Nucleus accumbens (tissue), 56 donors: ENCODE results near the gene MBOAT1.
A peak's percentile ranks its signal among the peaks of the same experiment; 100 is the strongest.
"Not testable (repeated sequence)": the region's sequence is repeated elsewhere in the genome, so short reads cannot be mapped to it uniquely, and the experiment has no call there.

Experiments
- DNase-seq, 56 donors: peaks; one replicate each; lab custom pipeline; 2025; lab: John Stamatoyannopoulos, UW

The MBOAT1 gene

DNA sequence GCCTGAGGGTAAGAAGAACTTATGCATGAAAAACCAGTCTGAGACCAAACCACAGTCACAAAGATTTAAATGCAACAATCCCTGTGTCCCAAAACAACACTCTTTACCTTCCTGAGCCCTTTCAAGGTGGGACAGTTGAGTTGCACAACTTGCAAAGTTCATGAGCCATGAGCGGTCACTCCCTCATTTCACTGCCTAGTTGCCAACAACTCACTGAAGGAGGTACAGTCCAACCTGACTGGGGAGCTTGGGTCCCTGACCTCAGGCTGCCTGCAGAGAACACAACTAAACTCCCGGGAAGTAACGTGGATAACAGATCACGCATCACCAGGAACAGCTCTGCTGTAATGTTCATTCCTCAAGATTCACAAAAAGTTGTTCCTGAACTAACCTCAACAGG is 69.4 kb downstream of the MBOAT1 start:
- no peak for DNase-seq

DNA sequence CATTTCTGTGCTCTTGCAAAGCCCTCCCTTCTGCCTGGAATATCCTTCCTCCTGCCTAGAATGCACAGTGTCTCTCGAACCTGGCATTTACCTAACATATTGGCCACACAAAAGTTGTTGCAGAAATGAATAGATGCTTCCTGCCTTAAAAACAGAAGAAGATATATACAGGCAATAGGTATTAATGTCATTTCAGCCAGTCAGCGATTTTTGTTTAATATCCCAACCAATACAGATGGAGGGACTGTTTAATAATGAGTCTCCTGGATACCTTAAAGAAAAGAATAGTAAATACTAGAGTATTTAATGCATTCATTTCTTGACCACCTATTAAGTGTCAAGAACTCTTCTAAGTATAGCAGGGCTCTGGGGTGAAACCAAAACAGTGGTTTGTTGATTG is 70.3 kb downstream of the MBOAT1 start:
- DNase-seq = no peak

DNA sequence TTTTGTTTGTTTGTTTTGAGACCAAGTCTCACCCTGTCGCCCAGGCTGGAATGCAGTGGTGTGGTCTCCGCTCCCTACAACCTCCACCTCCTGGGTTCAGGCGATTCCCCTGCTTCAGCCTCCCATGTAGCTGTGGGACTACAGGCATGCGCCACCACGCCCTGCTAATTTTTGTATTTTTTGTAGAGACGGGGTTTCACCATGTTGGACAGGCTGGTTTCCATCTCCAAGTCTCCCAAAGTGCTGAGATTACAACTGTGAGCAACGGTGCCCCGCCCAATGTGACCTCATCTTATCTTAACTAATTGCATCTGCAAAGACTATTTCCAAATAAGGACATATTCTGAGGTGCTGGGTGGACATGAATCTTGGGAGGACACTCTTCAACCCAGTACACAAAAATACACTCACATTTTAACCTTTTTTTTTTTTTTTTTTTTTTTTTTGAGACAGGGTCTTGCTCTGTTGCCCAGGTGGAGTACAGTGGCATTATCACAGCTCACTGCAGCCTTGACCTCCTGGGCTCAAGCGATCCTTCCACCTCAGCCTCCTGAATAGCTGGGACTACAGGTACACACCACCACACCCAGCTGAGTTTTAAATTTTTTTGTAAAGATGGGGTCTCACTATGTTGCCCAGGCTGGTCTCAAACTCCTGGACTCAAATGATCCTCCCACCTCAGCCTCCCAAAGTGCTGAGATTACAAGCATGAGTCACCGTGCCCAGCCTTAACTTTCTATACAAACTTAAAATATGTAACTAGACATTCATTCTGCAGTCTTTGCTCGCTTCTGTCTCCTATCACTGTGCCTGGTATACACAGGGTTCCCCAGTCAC is 72.9 kb downstream of the MBOAT1 start:
- DNase-seq = not testable (repeated sequence)

DNA sequence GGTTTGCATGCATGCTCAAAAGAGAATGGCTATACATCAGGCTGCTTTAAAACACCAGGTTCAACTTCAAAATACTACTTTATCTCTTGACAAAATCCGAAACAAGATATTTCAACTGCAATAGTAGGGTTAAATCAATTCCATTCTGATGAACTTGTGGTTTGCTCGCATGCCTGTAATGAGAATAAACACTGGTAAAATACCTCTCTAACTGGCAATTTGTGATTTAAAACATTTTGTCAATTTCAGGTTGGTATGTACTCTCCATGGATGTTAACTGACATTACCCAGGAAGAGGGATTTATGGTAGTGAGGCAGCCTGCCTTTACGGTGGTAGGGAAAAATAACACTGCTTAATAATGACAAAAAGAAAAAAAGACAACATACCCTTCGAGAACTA is 74.4 kb downstream of the MBOAT1 start:
- no peak for DNase-seq

DNA sequence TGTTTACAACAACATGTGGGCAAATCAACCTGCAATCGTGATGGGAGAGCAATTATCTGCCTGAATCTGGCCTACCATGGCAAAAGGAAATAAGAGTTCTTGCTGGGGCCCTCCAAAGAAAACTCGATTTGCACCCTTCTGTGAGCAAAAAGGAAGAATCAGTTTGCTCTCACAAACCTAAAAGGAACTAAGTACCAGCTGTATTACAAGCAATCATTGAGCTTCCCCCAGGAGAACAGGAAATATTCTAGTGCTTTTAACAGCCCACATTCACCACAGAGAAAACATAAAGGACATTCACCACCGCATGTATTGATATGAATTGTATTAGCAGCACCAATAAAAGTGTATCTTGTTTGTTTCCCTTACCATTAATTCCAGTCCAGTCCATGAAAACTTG is 75.0 kb downstream of the MBOAT1 start:
- DNase-seq = no peak

DNA sequence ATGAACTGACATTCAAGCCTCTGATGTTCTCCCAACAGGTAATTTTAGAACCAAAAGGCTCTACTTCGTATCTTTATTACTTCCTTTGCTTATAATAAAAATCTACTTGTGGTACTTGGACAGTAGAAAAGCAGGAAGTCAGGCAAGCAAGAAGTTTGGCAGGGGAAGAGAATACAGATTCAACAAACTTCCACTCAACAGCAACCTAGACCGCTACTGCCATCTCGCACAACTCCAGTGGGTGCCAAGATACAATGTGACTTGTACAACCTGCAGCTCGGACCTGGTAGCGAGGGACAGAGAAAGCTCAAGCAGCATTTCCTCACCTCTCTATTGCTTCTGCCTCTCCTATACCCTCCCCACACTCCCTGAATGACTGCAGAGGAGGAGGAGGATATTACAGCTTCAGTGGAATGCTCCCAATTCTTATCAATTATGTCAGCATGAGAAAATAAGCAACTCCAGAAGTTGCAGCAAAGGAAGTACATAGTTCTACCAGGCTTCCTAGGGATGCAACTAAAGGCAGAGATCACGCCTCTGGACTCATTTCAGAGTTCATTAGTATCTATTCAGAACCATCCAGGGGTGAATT is 76.5 kb downstream of the MBOAT1 start:
- no peak for DNase-seq

DNA sequence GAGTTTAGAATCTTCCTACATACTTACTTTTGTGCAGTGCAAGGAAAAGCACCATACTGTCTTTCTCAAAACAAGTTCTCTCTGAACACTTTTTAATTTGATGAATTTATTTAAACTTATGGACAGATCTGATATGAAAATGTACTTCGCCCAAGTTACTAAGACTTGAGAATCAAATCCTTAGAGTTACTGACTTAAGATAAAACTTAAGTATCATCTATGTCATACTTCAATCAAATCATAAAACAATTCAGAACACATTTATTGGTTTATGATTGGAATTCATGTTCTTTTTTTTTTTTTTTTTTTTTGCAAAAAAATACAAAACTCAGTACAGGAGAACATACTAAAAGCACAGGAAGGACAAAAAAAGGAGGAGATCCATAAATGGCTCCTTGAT is 77.7 kb downstream of the MBOAT1 start:
- DNase-seq = no peak

DNA sequence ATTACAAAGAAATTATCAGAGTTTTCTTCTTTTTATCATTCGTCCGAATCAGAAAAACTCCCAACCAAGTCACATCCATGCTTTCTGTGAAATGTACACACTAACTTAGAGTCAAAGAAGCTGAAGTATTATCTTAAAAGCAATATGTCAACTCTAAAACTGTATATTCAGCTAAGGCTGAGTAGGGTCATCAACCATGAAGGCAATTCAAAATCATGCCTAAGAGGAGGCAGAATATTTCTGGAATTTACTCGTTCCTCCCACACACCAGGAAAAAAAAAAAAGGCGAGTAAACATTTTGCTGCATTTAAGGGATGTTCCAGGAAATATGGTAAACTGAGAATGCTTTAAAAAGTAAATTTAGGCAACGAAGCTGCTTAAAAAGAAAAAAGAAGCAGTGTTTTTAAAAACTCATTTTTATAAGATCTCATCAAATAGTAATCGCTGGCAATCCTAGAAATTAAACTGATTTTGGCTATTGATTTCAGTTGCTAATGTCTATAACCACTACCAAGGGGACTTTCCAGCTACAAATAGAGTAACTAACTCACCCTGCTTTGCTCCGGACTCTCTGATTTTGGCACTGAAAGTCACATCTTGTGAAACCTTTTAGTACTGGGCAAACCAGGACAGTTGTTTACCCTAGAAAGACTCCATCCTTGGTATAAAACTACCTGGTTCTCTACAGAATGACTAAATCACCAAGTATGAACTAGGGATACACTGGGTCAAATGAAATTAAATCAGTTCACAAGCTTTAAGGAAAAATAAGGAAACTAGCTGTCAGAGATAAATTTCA is 82.8 kb downstream of the MBOAT1 start:
- no peak for DNase-seq

DNA sequence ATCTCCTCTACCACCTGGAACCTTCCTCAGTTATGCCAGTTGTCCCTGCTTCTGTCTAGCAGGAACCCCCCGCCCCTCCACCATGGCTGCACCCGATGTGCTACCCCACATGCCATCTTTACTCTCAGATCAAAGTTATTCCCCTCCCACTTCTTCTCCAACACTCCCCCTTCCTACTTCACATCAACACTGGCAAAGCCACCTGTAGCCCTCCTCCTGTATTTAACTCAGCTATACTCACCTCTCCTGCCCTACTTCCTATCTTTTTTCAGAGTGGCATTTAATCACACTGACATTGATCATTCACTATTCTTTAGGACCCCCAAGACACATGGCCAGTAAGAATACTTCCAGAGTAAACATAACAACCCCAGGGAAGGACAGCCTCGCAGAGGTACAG is 84.3 kb downstream of the MBOAT1 start:
- DNase-seq = no peak

DNA sequence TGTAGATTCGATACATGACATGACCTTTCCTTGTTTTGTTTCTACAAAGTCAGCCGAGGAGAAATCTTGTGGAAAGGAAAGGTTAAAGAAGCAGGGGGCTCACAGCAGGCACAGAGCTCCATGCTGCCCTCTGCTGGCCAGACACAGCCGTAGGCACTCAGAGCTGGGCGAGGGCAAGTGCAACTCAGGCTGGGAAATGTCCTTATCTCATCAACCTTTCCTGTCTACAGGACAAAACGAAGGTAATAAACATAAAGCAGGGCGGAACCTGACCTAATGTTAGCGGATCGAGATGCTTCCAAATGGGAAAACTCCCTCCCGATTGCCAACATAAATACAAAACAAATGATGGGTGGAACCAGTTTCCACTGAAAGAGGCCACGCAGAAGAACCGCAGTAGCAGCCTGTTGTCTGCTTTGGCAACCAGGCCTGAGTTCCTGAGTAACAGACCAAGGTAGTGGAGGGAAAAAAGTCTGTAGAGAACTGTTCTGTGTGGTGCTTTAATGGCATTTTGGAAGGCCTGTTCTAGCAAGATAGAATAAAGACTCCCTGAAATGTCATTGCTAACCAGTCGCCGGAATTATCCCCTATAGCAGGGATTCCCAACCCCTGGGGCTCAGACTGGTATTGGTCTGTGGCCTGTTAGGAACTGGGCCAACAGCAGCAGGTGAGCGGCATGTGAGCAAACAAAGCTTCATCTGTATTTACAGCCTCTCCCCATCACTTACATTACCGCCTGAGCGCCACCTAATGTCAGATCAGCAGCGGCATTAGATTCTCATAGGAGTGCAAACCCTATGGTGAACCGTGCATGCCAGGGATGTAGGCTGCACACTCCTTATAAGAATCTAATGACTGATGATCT is 85.2 kb downstream of the MBOAT1 start:
- peak in 45 of 56 donors; percentile 1 to 72 (median 26) for DNase-seq

DNA sequence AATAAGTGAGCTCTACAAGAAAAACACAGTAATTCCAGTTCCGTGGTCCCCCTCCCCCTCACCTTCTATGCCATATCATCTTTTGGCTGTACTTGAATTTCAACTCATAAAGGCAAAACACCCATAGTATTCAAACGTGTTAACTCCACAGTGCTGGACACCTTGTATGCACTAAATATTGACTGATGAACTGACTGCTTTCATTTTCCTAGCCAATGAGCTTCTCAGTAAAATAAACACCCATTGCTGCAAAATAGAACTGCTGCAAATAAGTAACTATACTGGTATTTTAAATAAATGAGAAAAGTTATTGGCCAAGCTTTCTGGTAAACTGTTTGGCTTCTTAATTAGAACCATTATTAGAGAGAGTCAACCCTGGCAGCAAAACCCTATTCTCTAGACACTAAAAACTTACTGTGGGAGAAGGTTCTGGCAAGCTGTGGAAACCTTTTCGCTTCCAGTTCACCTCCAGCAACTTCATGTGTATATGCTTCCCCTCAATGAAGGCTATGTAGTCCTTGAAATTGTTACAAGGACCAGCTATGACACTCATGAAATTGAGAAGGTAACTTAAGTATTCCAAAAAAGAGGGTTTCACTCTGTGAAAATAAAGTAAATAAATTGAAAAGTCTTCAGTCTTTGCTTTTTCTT is 86.0 kb downstream of the MBOAT1 start:
- DNase-seq = no peak

DNA sequence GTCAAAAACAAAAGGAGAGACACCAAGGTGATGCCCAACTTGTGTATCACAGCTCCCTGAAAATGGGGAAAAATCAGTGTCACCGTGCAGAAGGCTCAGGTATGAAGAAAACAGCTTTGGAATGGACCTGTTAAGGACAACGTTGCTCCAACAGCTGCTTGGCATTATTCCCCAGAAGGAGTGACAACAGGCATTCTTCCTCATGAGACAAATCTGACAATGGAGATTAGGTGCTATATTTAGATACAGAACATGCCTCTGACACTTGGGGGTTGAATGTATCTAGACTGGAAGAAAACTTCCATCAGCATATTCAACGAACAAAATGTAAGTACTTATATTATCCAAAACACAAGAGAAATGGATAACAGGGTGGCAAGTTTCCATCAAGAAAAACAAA is 87.7 kb downstream of the MBOAT1 start:
- no peak for DNase-seq

DNA sequence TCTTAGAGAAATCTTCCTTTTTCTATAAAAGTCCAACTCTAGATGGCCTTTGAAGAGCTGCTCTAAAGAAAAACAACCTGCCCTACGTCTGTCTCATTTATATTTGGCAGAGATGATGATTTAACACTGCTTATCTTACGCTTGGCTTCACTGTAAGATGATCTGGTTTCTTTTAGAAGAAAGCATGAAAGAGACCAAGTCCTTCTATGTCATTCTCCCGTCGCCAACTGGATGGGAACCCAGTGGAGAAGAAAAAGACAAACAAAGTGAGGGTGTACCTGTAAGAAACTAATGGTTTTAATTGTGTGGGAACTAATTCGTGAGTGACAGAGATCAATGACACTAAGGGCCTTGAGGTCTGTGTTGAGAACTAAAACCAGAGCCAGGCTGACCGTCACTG is 92.8 kb downstream of the MBOAT1 start:
- DNase-seq = no peak

DNA sequence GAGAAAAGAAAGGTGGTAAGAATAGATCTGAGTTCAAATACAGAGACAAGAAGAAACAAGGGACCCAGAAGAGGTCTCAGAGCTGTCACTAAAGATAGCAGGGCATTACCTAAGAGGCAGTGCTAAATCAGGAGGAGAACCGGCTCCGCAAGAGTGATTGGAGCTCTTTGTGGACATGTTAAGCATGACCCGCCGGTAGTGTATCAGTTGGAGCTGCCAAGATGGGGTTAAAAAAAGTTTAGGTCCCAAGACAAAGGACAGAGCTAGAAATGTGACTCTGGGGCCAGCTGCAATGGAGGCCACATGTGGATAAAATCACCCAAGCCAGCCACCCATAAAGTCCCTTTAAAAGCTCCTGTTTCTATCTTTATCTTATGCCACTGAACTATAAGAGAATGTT is 93.4 kb downstream of the MBOAT1 start:
- DNase-seq = no peak

DNA sequence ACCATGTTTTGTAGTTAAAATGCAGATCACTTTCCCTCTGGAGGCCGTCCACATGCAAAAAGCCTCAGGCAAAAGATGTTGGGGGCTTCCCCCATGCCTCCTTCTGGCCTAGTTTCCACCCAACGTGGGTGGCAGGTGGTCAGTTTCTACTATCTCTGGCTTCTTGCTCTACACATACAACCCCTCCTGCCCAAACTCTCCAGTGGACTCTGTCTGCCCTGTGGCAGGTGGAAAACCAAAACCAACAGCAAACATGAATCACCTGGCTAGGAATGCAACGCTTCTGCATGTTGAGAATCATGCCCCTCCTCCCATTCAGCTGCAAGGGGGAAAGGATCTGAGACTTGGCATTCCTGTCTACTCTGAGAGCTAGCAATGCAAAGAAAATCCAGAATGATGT is 94.8 kb downstream of the MBOAT1 start:
- no peak for DNase-seq

DNA sequence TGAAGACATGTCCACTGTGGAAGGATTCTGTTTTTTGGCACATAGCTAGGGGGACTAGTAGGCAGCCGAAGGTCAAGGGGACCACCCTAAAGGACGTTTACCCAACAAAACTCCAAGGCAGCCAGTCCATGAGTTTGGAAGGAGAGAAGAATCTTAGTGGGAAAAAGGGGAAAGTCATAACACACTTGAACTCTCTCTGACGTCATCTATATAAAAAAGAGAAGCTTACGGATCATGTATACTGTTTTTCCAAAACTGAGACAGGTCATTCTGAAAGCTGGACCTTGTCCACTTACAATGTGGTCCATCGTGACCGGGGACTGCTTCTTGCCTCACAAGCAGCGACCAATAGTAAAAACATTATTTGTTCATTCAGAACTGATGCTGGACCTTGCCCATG is 95.5 kb downstream of the MBOAT1 start:
- no peak for DNase-seq

DNA sequence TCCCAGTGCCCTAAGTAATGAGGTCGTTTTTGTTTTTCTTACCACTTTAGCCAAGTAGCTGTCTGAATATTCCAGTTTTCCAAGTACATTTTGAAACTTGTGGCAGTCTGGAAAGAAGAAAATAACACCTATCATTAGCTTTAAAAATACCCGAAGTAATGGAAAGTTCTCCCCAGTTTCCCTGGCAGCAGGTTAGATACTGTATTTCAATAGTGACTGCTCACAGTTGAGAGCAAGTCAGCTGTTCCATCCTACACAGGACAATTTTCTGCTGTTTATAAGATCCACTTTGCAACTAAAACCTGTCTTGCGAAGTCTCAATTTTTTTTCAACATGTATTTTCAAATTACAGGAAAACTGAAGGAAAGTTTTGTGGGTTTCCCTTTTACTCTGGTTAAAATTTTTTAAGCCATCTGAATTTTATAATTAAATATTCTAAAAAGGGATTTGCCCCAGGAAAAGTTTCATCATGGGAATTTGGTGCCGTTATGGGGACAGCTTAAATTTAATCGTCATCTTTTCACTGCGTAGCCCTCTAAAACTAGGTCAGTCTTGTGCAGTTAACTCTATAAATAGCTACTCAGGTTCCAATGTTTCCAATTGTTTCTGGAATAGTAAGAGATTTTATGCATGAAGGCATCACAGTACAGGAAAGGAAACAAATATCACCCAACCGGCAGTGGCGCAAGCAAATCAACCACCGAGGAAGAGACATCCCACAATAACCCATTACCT is 96.9 kb downstream of the MBOAT1 start:
- no peak for DNase-seq

DNA sequence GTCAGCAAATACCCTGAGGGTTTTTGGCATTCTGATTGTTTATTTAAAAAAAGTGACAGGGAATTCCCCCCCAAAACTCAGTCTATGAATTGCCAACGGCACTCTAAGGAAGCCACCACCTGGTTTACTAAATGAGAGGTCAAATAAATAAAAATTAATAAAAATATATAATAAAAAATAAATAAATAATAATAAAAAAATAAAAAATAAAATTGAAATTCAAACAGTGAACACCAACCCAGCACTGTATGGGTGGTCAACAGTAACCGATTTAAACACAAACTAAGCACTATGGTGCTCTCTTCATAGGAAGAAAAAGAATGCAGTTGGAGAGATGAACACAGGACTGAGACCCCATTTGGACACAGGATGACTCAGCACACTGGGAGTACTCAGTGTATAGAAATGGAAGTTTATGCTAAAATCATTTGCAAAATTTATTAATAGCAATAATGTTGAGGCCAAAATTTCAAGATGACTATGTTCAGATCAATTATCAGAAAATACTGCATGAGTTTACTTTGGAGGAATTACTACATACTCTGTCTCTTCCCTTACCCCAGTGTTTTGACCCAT is 98.5 kb downstream of the MBOAT1 start:
- no peak for DNase-seq

DNA sequence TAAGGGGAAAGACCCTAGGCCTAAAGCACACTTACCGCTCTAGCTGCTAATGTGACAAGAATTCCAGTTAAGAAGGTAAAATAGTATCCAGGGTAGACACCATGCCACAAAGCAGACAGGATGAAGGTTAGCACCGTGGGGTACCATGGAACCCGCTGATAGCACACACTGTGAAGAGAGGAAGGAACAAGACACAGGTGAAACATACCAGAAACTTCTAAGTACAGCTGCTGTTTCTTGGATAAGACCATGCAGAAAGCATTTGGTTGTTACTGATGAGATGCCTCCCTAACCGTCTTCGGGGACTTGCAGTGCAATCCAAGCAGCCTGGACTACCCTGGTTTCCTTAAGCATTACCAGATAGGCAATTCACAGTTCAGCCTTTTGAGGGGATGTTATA is 99.4 kb downstream of the MBOAT1 start:
- DNase-seq = no peak
